ENCODE results near the gene OR4X2.
"Not testable (repeated sequence)": the region's sequence is repeated elsewhere in the genome, so short reads cannot be mapped to it uniquely, and the experiment has no call there.

OR4X2 gene

GRCh38 chr11:48244804-48245203, at the start of gene OR4X2:
Gene OR4X2 (plus strand): TSS chr11:48245104. CDS start chr11:48245104, 0 bp downstream.
- no peaks in the 10 kb centered on the region for H3K36me3 Mint-ChIP-seq
- no peak for ATAC-seq
- H3K27me3 Mint-ChIP-seq: peaks cover 28% of the 10 kb centered on the region
- H3K4me3 Mint-ChIP-seq: no peak within 1 kb of the TSS
- H3K4me1 Mint-ChIP-seq: no peaks in the 10 kb centered on the region
- H3K9me3 Mint-ChIP-seq: peaks cover 5% of the 10 kb centered on the region
- H3K27ac Mint-ChIP-seq: no peak within 1 kb of the TSS

- no peaks in the 10 kb centered on the region for H3K4me1 Mint-ChIP-seq
- H3K27me3 Mint-ChIP-seq: peaks cover 34% of the 10 kb centered on the region
- no peaks in the 10 kb centered on the region for H3K9me3 Mint-ChIP-seq
- H3K36me3 Mint-ChIP-seq: no peaks in the 10 kb centered on the region
- no peak overlapping the region for H3K4me3 Mint-ChIP-seq
- no peak for ATAC-seq
- H3K27ac Mint-ChIP-seq: no peak overlapping the region
Observed at GRCh38 chr11:48207881-48208280, 37.0 kb upstream of the OR4X2 start.

- no peak for ATAC-seq
- Mint-ChIP-seq H3K36me3 (no peaks in the 10 kb centered on the region), H3K4me1 (no peaks in the 10 kb centered on the region), H3K4me3 (no peak overlapping the region), H3K27me3 (peaks cover 32% of the 10 kb centered on the region), H3K9me3 (no peaks in the 10 kb centered on the region), H3K27ac (no peak overlapping the region)
Observed at GRCh38 chr11:48210052-48210451, 34.9 kb upstream of the OR4X2 start.

GRCh38 chr11:48216510-48216909, 28.4 kb upstream of the OR4X2 start, which contains the start of gene OR4B1:
Gene OR4B1 (plus strand): TSS chr11:48216810. CDS start chr11:48216810, 0 bp downstream.
- Mint-ChIP-seq H3K36me3 (no peaks in the 10 kb centered on the region), H3K27ac (no peak within 1 kb of the TSS), H3K27me3 (peaks cover under 1% of the 10 kb centered on the region), H3K4me3 (no peak within 1 kb of the TSS), H3K9me3 (no peaks in the 10 kb centered on the region), H3K4me1 (no peaks in the 10 kb centered on the region)
- ATAC-seq: no peak

- Mint-ChIP-seq H3K4me3 (no peak overlapping the region), H3K9me3 (peaks cover 6% of the 10 kb centered on the region)
Observed at GRCh38 chr11:48228761-48229160, 16.1 kb upstream of the OR4X2 start.

GRCh38 chr11:48230057-48230456, 14.8 kb upstream of the OR4X2 start:
- H3K27ac Mint-ChIP-seq, H3K9me3 Mint-ChIP-seq, H3K36me3 Mint-ChIP-seq, ATAC-seq, H3K4me3 Mint-ChIP-seq, H3K4me1 Mint-ChIP-seq: not testable (repeated sequence)
- peaks cover 26% of the 10 kb centered on the region for H3K27me3 Mint-ChIP-seq

More at GRCh38 chr11:48228761-48229160, 16.1 kb upstream of the OR4X2 start:
- no peaks in the 10 kb centered on the region for H3K4me1 Mint-ChIP-seq
- ATAC-seq: no peak
- H3K36me3 Mint-ChIP-seq: no peaks in the 10 kb centered on the region
- H3K27ac Mint-ChIP-seq: no peak overlapping the region
- H3K27me3 Mint-ChIP-seq: peaks cover 17% of the 10 kb centered on the region

- no peaks in the 10 kb centered on the region for H3K4me1 Mint-ChIP-seq
- H3K27ac Mint-ChIP-seq: no peak overlapping the region
- H3K27me3 Mint-ChIP-seq: peaks cover 72% of the 10 kb centered on the region
- H3K9me3 Mint-ChIP-seq: no peaks in the 10 kb centered on the region
- no peaks in the 10 kb centered on the region for H3K36me3 Mint-ChIP-seq
- H3K4me3 Mint-ChIP-seq: no peak overlapping the region
- ATAC-seq: no peak
Observed at GRCh38 chr11:48237727-48238126, 7.2 kb upstream of the OR4X2 start.

GRCh38 chr11:48242501-48242900, 2.4 kb upstream of the OR4X2 start:
- no peaks in the 10 kb centered on the region for H3K36me3 Mint-ChIP-seq
- no peak overlapping the region for H3K4me3 Mint-ChIP-seq
- no peak overlapping the region for H3K27ac Mint-ChIP-seq
- ATAC-seq: no peak
- H3K4me1 Mint-ChIP-seq: no peaks in the 10 kb centered on the region
- peaks cover 46% of the 10 kb centered on the region for H3K27me3 Mint-ChIP-seq
- H3K9me3 Mint-ChIP-seq: no peaks in the 10 kb centered on the region

GRCh38 chr11:48248902-48249301, 4.0 kb downstream of the OR4X2 start:
- Mint-ChIP-seq H3K27me3 (peaks cover 21% of the 10 kb centered on the region), H3K9me3 (peaks cover 8% of the 10 kb centered on the region), H3K4me1 (no peaks in the 10 kb centered on the region), H3K27ac (no peak overlapping the region), H3K4me3 (no peak overlapping the region), H3K36me3 (no peaks in the 10 kb centered on the region)
- ATAC-seq: no peak

- Mint-ChIP-seq H3K27ac (no peak overlapping the region), H3K36me3 (no peaks in the 10 kb centered on the region), H3K27me3 (peaks cover 7% of the 10 kb centered on the region), H3K4me1 (no peaks in the 10 kb centered on the region), H3K4me3 (no peak overlapping the region), H3K9me3 (no peaks in the 10 kb centered on the region)
- no peak for ATAC-seq
Observed at GRCh38 chr11:48261600-48261999, 16.7 kb downstream of the OR4X2 start.

- Mint-ChIP-seq H3K27me3 (no peaks in the 10 kb centered on the region), H3K4me1 (no peaks in the 10 kb centered on the region), H3K27ac (no peak within 1 kb of the TSS), H3K4me3 (no peak within 1 kb of the TSS), H3K36me3 (no peaks in the 10 kb centered on the region), H3K9me3 (no peaks in the 10 kb centered on the region)
- no peak for ATAC-seq
Observed at GRCh38 chr11:48263423-48263911, 18.6 kb downstream of the OR4X2 start, which contains the start of gene OR4X1. Gene OR4X1 (plus strand): TSS chr11:48263861. CDS start chr11:48263861, 0 bp downstream.

GRCh38 chr11:48270621-48271020, 25.7 kb downstream of the OR4X2 start:
- Mint-ChIP-seq H3K27me3 (no peaks in the 10 kb centered on the region), H3K4me3 (no peak overlapping the region), H3K36me3 (no peaks in the 10 kb centered on the region), H3K4me1 (no peaks in the 10 kb centered on the region), H3K9me3 (no peaks in the 10 kb centered on the region), H3K27ac (no peak overlapping the region)
- no peak for ATAC-seq

GRCh38 chr11:48272606-48273005, 27.7 kb downstream of the OR4X2 start:
- Mint-ChIP-seq H3K4me3 (no peak overlapping the region), H3K27ac (no peak overlapping the region), H3K9me3 (no peaks in the 10 kb centered on the region), H3K4me1 (no peaks in the 10 kb centered on the region), H3K36me3 (no peaks in the 10 kb centered on the region), H3K27me3 (no peaks in the 10 kb centered on the region)
- ATAC-seq: no peak

Measured in stimulated activated memory B cell treated with anti-CD40 and anti-IgM and Interleukin-4, amounts not matched to agents 10 μg/mL and 1 μg/mL and 100 μg/mL, for 72 hours (primary cell).